ENCODE measurements around the gene MRPS15. TPM values are rescaled to one million over a fixed set of nuclear protein-coding genes. Genes with fewer than 3 reads are reported as not detected.

MRPS15 gene
- total RNA-seq, 1 experiment from 2014 or later = 98.7 TPM

GRCh38 chr1:36446271-36446670, 17.9 kb downstream of the MRPS15 start:
- intact Hi-C loops (cut with micrococcal nuclease) = no loop called here
- ChIA-PET POLR2A (no interaction called here), RAD21 (ENCODE audit: low non-redundant PET in 1 of 2, low total read pairs in 2 of 2, uncharacterized antibody in 2 of 2, unreplicated experiment in 2 of 2) (no interaction called here), CTCF (no interaction called here)
- H3K79me2 ChIP-seq (ENCODE audit: insufficient read depth, low read length) = no peaks in the 10 kb centered on the region
- no peaks in the 10 kb centered on the region for H3K36me3 ChIP-seq (ENCODE audit: control insufficient read depth in 1 of 2, insufficient read depth in 2 of 2, low read length in 2 of 2)
- no peaks in the 10 kb centered on the region for H3K9me3 ChIP-seq (ENCODE audit: control insufficient read depth in 1 of 2, insufficient read depth in 1 of 2, low read depth in 1 of 2, low read length in 2 of 2)
- H3K4me2 ChIP-seq (ENCODE audit: low read length) = no peak overlapping the region
- H3K9ac ChIP-seq (ENCODE audit: low read length) = no peak overlapping the region
- H3K9me2 ChIP-seq (ENCODE audit: insufficient read depth) = no peaks in the 10 kb centered on the region
- TF ChIP-seq ZNF274 (IDR thresholded peaks at IDR 0.05; ENCODE audit: low read depth, low read length) = no peak
- peak; percentile 61 for TF ChIP-seq RAD21 (IDR thresholded peaks at IDR 0.05; ENCODE audit: low read depth)
- TF ChIP-seq SIN3A (IDR thresholded peaks at IDR 0.05; ENCODE audit: low read depth) = no peak
- TF ChIP-seq SRF (IDR thresholded peaks at IDR 0.05; ENCODE audit: low read depth) = no peak
- no peak for TF ChIP-seq YY1 (IDR thresholded peaks at IDR 0.05; ENCODE audit: extremely low read depth, insufficient replicate concordance, low read depth, low read length)
- TF ChIP-seq CBX3 (IDR thresholded peaks at IDR 0.05; ENCODE audit: low read depth) = no peak
- TF ChIP-seq CTCF (IDR thresholded peaks at IDR 0.05 in 2 of 3, conservative IDR thresholded peaks at IDR 0.05 in 1 of 3; ENCODE audit: borderline replicate concordance in 1 of 3, insufficient read depth in 1 of 3, low read depth in 2 of 3, low read length in 2 of 3) = peak; percentile 32 to 62 (median 46); a peak in 5 of 6 replicates
- TF ChIP-seq EZH2 (IDR thresholded peaks at IDR 0.05) = no peak
- no peak overlapping the region for H3K27ac ChIP-seq (ENCODE audit: low read depth, low read length)
- peaks cover 3 to 20% of the 10 kb centered on the region in 2 experiments; a peak in 2 of 4 replicates for H3K4me1 ChIP-seq (ENCODE audit: control insufficient read depth in 1 of 2, insufficient read depth in 2 of 2, low read length in 2 of 2)
- H4K20me1 ChIP-seq (ENCODE audit: insufficient read depth) = no peaks in the 10 kb centered on the region
- no peaks in the 10 kb centered on the region for H3K27me3 ChIP-seq (ENCODE audit: insufficient read depth, low read length)
- DNase-seq (ENCODE audit: low read depth, low spot score) (no peak), ATAC-seq (no peak)
- no peak overlapping the region for H2AFZ ChIP-seq (ENCODE audit: low read depth, low read length, poor library complexity, severe bottlenecking)
- no peak overlapping the region for H3K4me3 ChIP-seq (replicated peaks in 1 of 2; ENCODE audit: low read depth in 1 of 2, low read length in 2 of 2)
- no TSS peak for BruUV-seq (replicated peaks)

- Histone ChIP-seq H3K27ac (ENCODE audit: low read depth, low read length) (no peak overlapping the region), H3K79me2 (ENCODE audit: insufficient read depth, low read length) (no peaks in the 10 kb centered on the region), H3K9me3 (ENCODE audit: control insufficient read depth in 1 of 2, insufficient read depth in 1 of 2, low read depth in 1 of 2, low read length in 2 of 2) (no peaks in the 10 kb centered on the region), H4K20me1 (ENCODE audit: insufficient read depth) (no peaks in the 10 kb centered on the region), H3K4me2 (ENCODE audit: low read length) (no peak overlapping the region), H3K36me3 (ENCODE audit: control insufficient read depth in 1 of 2, insufficient read depth in 2 of 2, low read length in 2 of 2) (no peaks in the 10 kb centered on the region), H3K4me1 (ENCODE audit: control insufficient read depth in 1 of 2, insufficient read depth in 2 of 2, low read length in 2 of 2) (peaks cover 0 to 10% of the 10 kb centered on the region in 2 experiments; a peak in 1 of 4 replicates), H3K27me3 (ENCODE audit: insufficient read depth, low read length) (no peaks in the 10 kb centered on the region), H2AFZ (ENCODE audit: low read depth, low read length, poor library complexity, severe bottlenecking) (no peak overlapping the region), H3K4me3 (replicated peaks in 1 of 2; ENCODE audit: low read depth in 1 of 2, low read length in 2 of 2) (no peak overlapping the region), H3K9me2 (ENCODE audit: insufficient read depth) (no peaks in the 10 kb centered on the region), H3K9ac (ENCODE audit: low read length) (no peak overlapping the region)
- CTCF ChIA-PET = no interaction called here
- no TSS peak for BruUV-seq (replicated peaks)
- POLR2A ChIA-PET = no interaction called here
- RAD21 ChIA-PET (ENCODE audit: low non-redundant PET in 1 of 2, low total read pairs in 2 of 2, uncharacterized antibody in 2 of 2, unreplicated experiment in 2 of 2) = no interaction called here
- intact Hi-C loops (cut with micrococcal nuclease) = loop anchor here (2.0 kb wide), 1 partner anchor 20 kb away; no protein-coding TSS in a partner anchor
- no peak for ATAC-seq
- no peak for DNase-seq (ENCODE audit: low read depth, low spot score)
- TF ChIP-seq ZFX (IDR thresholded peaks at IDR 0.05) (no peak), TCF7L2 (IDR thresholded peaks at IDR 0.05; ENCODE audit: borderline replicate concordance, extremely low read depth, insufficient read depth, insufficient read length) (no peak), CTCF (IDR thresholded peaks at IDR 0.05 in 2 of 3, conservative IDR thresholded peaks at IDR 0.05 in 1 of 3; ENCODE audit: borderline replicate concordance in 1 of 3, insufficient read depth in 1 of 3, low read depth in 2 of 3, low read length in 2 of 3) (no peak), YY1 (IDR thresholded peaks at IDR 0.05; ENCODE audit: extremely low read depth, insufficient replicate concordance, low read depth, low read length) (no peak), EZH2 (IDR thresholded peaks at IDR 0.05) (no peak), CBX3 (IDR thresholded peaks at IDR 0.05; ENCODE audit: low read depth) (no peak), SP1 (IDR thresholded peaks at IDR 0.05; ENCODE audit: low read depth) (no peak), ELF1 (IDR thresholded peaks at IDR 0.05; ENCODE audit: borderline replicate concordance, low read depth) (no peak), POLR2AphosphoS5 (IDR thresholded peaks at IDR 0.05; ENCODE audit: low read depth, low read length) (no peak), EGR1 (IDR thresholded peaks at IDR 0.05; ENCODE audit: low read depth) (no peak), FOSL1 (IDR thresholded peaks at IDR 0.05; ENCODE audit: low read depth) (no peak), SIN3A (IDR thresholded peaks at IDR 0.05; ENCODE audit: low read depth) (no peak)
Observed at GRCh38 chr1:36443297-36443696, 20.9 kb downstream of the MRPS15 start.

Measured in HCT116 (cell line).